HFFc6 (cell line): Measurements from ENCODE around the gene DTX4. TPM values are rescaled to one million over a fixed set of nuclear protein-coding genes. Genes with fewer than 3 reads are reported as not detected.
A peak's percentile ranks its signal among the peaks of the same experiment; 100 is the strongest.

ENCODE experiments used
- DNase-seq: peaks from one replicate; pipeline ENCODE4 v3.0.0-alpha.2; 2018
- H3K27ac Mint-ChIP-seq: 2 replicates; pipeline ENCODE4 v1.8.0; 2020; ENCODE audit warnings: mild to moderate bottlenecking, mixed read lengths
- H3K27me3 Mint-ChIP-seq: 2 replicates; pipeline ENCODE4 v1.8.0; 2021; ENCODE audit warnings: mild to moderate bottlenecking, moderate library complexity, mixed read lengths; ENCODE audit not compliant: insufficient read depth
- H3K36me3 Mint-ChIP-seq: 2 replicates; pipeline ENCODE4 v1.8.0; 2021; ENCODE audit warnings: low read depth, mixed read lengths
- H3K4me1 Mint-ChIP-seq: 2 replicates; pipeline ENCODE4 v1.8.0; 2020; ENCODE audit warnings: low read depth, mixed read lengths
- H3K4me3 Mint-ChIP-seq: 2 replicates; pipeline ENCODE4 v1.8.0; 2020; ENCODE audit warnings: mild to moderate bottlenecking, moderate library complexity, mixed read lengths
- H3K9me3 Mint-ChIP-seq: 2 replicates; pipeline ENCODE4 v1.8.0; 2020; ENCODE audit warnings: mild to moderate bottlenecking, mixed read lengths
- CTCF ChIP-seq: fragments of 200-600 bp; sonication (generic); IDR thresholded peaks from 2 replicates; pipeline ENCODE4 v1.5.0; 2021; ENCODE audit warnings: antibody characterized with exemption, mild to moderate bottlenecking
- total RNA-seq, 6 experiments: library from RNA; stranded (reverse); fragmentation: NEBNext Ultra II Directional; extraction: Animal tissue kit (Norgen Biotek cat#: 25700); gene quantifications; 2 replicates in 1 of 6; 3 replicates in 5 of 6; pipeline ENCODE4 v1.2.3, GENCODE V29; 2021

The DTX4 gene
- total RNA-seq, 6 experiments from 2014 or later, result 3.2 to 4.6 (median 4.1) TPM

GRCh38 chr11:59192446-59193020 lies 20.6 kb downstream of the DTX4 start:
- Mint-ChIP-seq H3K4me1 (peaks cover 23% of the 10 kb centered on the region), H3K27ac (no peak overlapping the region), H3K27me3 (peaks cover 4% of the 10 kb centered on the region), H3K4me3 (no peak overlapping the region), H3K9me3 (no peaks in the 10 kb centered on the region), H3K36me3 (peaks cover 10% of the 10 kb centered on the region)
- DNase-seq, result no peak
- TF ChIP-seq CTCF, result no peak

- no peak for TF ChIP-seq CTCF
- DNase-seq, result no peak
- peaks cover 10% of the 10 kb centered on the region for H3K36me3 Mint-ChIP-seq
- peaks cover 3% of the 10 kb centered on the region for H3K27me3 Mint-ChIP-seq
- no peak overlapping the region for H3K27ac Mint-ChIP-seq
- H3K4me1 Mint-ChIP-seq, result peaks cover 22% of the 10 kb centered on the region
- no peaks in the 10 kb centered on the region for H3K9me3 Mint-ChIP-seq
- H3K4me3 Mint-ChIP-seq, result no peak overlapping the region
Observed at GRCh38 chr11:59193587-59194130, 21.7 kb downstream of the DTX4 start.

GRCh38 chr11:59195586-59195985 lies 23.7 kb downstream of the DTX4 start:
- no peak for DNase-seq
- no peak overlapping the region for H3K4me3 Mint-ChIP-seq
- H3K9me3 Mint-ChIP-seq, result no peaks in the 10 kb centered on the region
- H3K36me3 Mint-ChIP-seq, result peaks cover 10% of the 10 kb centered on the region
- H3K4me1 Mint-ChIP-seq, result peaks cover 33% of the 10 kb centered on the region
- H3K27me3 Mint-ChIP-seq, result no peaks in the 10 kb centered on the region; the same call in 1 of the 2 replicates
- no peak overlapping the region for H3K27ac Mint-ChIP-seq
- no peak for TF ChIP-seq CTCF

GRCh38 chr11:59196777-59197176 lies 24.8 kb downstream of the DTX4 start:
- peaks cover 10% of the 10 kb centered on the region for H3K36me3 Mint-ChIP-seq
- no peaks in the 10 kb centered on the region; the same call in 1 of the 2 replicates for H3K27me3 Mint-ChIP-seq
- peaks cover 35% of the 10 kb centered on the region for H3K4me1 Mint-ChIP-seq
- no peak for TF ChIP-seq CTCF
- DNase-seq, result no peak
- no peak overlapping the region for H3K27ac Mint-ChIP-seq
- H3K9me3 Mint-ChIP-seq, result no peaks in the 10 kb centered on the region
- no peak overlapping the region for H3K4me3 Mint-ChIP-seq

GRCh38 chr11:59197991-59198390 lies 26.1 kb downstream of the DTX4 start:
- no peak for TF ChIP-seq CTCF
- Mint-ChIP-seq H3K27ac (peak overlapping the region; percentile 35; the same call in 1 of the 2 replicates), H3K4me3 (no peak overlapping the region), H3K4me1 (peaks cover 35% of the 10 kb centered on the region), H3K36me3 (peaks cover 6% of the 10 kb centered on the region), H3K27me3 (no peaks in the 10 kb centered on the region; the same call in 1 of the 2 replicates), H3K9me3 (no peaks in the 10 kb centered on the region)
- peak; percentile 59 for DNase-seq
